Endothelial cell of umbilical vein (primary cell): ENCODE results near the gene DAAM1.

Source experiments
- CTCF ChIP-seq, 2 donors: IDR thresholded peaks; 1 replicate in 1 of 2; 2 replicates in 1 of 2; pipeline ENCODE4 v1.5.1; 2011; ENCODE audit warnings: low read length in 2 of 2, mild to moderate bottlenecking in 2 of 2, moderate library complexity in 2 of 2, control low read depth in 1 of 2, inconsistent platforms in 1 of 2, low read depth in 1 of 2; ENCODE audit not compliant: insufficient read depth in 1 of 2; ENCODE audit errors: extremely low read depth in 1 of 2
- EZH2 ChIP-seq: IDR thresholded peaks from 2 replicates; pipeline ENCODE4 v1.6.1; 2012; ENCODE audit warnings: borderline replicate concordance, low read depth, mild to moderate bottlenecking, moderate library complexity, low read length, inconsistent platforms; ENCODE audit not compliant: severe bottlenecking
- FOS ChIP-seq: IDR thresholded peaks from 2 replicates; pipeline ENCODE4 v1.6.1; 2011; ENCODE audit warnings: mild to moderate bottlenecking, low read length, moderate library complexity, borderline replicate concordance; ENCODE audit not compliant: insufficient read depth
- GATA2 ChIP-seq: IDR thresholded peaks from 2 replicates; pipeline ENCODE4 v1.7.0; 2011; ENCODE audit warnings: low read depth, mild to moderate bottlenecking, moderate library complexity, mixed read lengths, low read length; ENCODE audit not compliant: insufficient read length, insufficient read depth
- JUN ChIP-seq: IDR thresholded peaks from 2 replicates; pipeline ENCODE4 v1.6.1; 2011; ENCODE audit warnings: borderline replicate concordance, low read depth; ENCODE audit not compliant: insufficient read length, insufficient read depth
- MAX ChIP-seq: IDR thresholded peaks from 2 replicates; pipeline ENCODE4 v1.6.1; 2011; ENCODE audit not compliant: insufficient read depth, insufficient read length
- POLR2A ChIP-seq: IDR thresholded peaks from 2 replicates; pipeline ENCODE4 v1.6.1; 2012; ENCODE audit warnings: low read depth, mild to moderate bottlenecking, control low read depth, low read length
- POLR2AphosphoS5 ChIP-seq: IDR thresholded peaks from 2 replicates; pipeline ENCODE4 v1.6.1; 2012; ENCODE audit warnings: low read depth, mild to moderate bottlenecking, control low read depth, low read length, moderate library complexity; ENCODE audit not compliant: insufficient read depth

GRCh38 chr14:59318908-59319307 is 130.4 kb downstream of the DAAM1 start:
- no peak for TF ChIP-seq JUN
- TF ChIP-seq CTCF (IDR thresholded peaks at IDR 0.05; ENCODE audit: extremely low read depth in 1 of 2, insufficient read depth in 1 of 2, low read depth in 1 of 2, low read length in 2 of 2) = no peak
- no peak for TF ChIP-seq POLR2A
- no peak for TF ChIP-seq POLR2AphosphoS5
- TF ChIP-seq FOS = no peak
- no peak for TF ChIP-seq EZH2
- no peak for TF ChIP-seq MAX
- TF ChIP-seq GATA2 = no peak
